Fibroblast of the aortic adventitia (primary cell): ENCODE data around the gene F7. TPM values are rescaled to one million over a fixed set of nuclear protein-coding genes. Genes with fewer than 3 reads are reported as not detected.

ENCODE experiments used
- DNase-seq: peaks from one replicate; pipeline ENCODE4 v3.0.0-alpha.2; 2010; ENCODE audit warnings: low read depth
- H3K4me3 ChIP-seq: 2 replicates; pipeline ENCODE4 v1.5.1; 2011; ENCODE audit warnings: low read depth, mild to moderate bottlenecking, control low read depth, low read length, moderate library complexity
- CTCF ChIP-seq: IDR thresholded peaks from 2 replicates; pipeline ENCODE4 v1.5.1; 2011; ENCODE audit warnings: mild to moderate bottlenecking, low read length, control low read depth, inconsistent platforms; ENCODE audit not compliant: insufficient read depth
- total RNA-seq: library from RNA; depleted of rRNA; stranded (reverse); fragments of >200 nt; gene quantifications from 2 replicates; pipeline ENCODE4 v1.2.3, GENCODE V29; 2012; ENCODE audit warnings: low replicate concordance

The F7 gene
- total RNA-seq, 1 donor, result under 0.01 TPM

GRCh38 chr13:113164492-113164891 lies 58.9 kb downstream of the F7 start:
- no peak overlapping the region for H3K4me3 ChIP-seq
- no peak for TF ChIP-seq CTCF
- no peak for DNase-seq

GRCh38 chr13:113166266-113166665 lies 60.7 kb downstream of the F7 start:
- no peak overlapping the region for H3K4me3 ChIP-seq
- TF ChIP-seq CTCF, result no peak
- DNase-seq, result no peak

- DNase-seq, result no peak
- no peak for TF ChIP-seq CTCF
- no peak overlapping the region for H3K4me3 ChIP-seq
These were observed 61.1 kb downstream of the F7 start for GRCh38 chr13:113166681-113167080.

- DNase-seq, result no peak
- no peak overlapping the region for H3K4me3 ChIP-seq
- TF ChIP-seq CTCF, result no peak
These were observed 61.6 kb downstream of the F7 start for GRCh38 chr13:113167155-113167554.

- no peak for TF ChIP-seq CTCF
- H3K4me3 ChIP-seq, result no peak overlapping the region
- DNase-seq, result no peak
These were observed 62.0 kb downstream of the F7 start for GRCh38 chr13:113167575-113167974.

- no peak overlapping the region for H3K4me3 ChIP-seq
- DNase-seq, result no peak
- TF ChIP-seq CTCF, result no peak
These were observed 62.6 kb downstream of the F7 start for GRCh38 chr13:113168211-113168610.

GRCh38 chr13:113169277-113170272 lies 64.0 kb downstream of the F7 start:
- no peak overlapping the region for H3K4me3 ChIP-seq
- no peak for TF ChIP-seq CTCF
- no peak for DNase-seq
